ENCODE measurements around the gene GDF2.

GRCh38 chr10:47291682-47292081 lies 30.6 kb upstream of the GDF2 start:
- TF ChIP-seq POLR2A (IDR thresholded peaks at IDR 0.05): no peak
- TF ChIP-seq, protein P1, sequence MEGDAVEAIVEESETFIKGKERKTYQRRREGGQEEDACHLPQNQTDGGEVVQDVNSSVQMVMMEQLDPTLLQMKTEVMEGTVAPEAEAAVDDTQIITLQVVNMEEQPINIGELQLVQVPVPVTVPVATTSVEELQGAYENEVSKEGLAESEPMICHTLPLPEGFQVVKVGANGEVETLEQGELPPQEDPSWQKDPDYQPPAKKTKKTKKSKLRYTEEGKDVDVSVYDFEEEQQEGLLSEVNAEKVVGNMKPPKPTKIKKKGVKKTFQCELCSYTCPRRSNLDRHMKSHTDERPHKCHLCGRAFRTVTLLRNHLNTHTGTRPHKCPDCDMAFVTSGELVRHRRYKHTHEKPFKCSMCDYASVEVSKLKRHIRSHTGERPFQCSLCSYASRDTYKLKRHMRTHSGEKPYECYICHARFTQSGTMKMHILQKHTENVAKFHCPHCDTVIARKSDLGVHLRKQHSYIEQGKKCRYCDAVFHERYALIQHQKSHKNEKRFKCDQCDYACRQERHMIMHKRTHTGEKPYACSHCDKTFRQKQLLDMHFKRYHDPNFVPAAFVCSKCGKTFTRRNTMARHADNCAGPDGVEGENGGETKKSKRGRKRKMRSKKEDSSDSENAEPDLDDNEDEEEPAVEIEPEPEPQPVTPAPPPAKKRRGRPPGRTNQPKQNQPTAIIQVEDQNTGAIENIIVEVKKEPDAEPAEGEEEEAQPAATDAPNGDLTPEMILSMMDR (IDR thresholded peaks at IDR 0.05): no peak

Data from thyroid gland (tissue), 4 donors.